DND-41 (cell line): ENCODE data around the gene CLCF1.

Source experiments
- ATAC-seq: fragments of 200-7000 bp; cut with Tn5 transposase; 3 replicates; pipeline ENCODE4 v1.9.1; 2021; ENCODE audit warnings: low read depth; ENCODE audit not compliant: insufficient read depth
- DNase-seq: peaks from one replicate; pipeline ENCODE4 v3.0.0-alpha.2; 2020
- H2AFZ ChIP-seq: 2 replicates; pipeline ENCODE4 v1.6.0; 2012; ENCODE audit warnings: low read depth, low read length
- H3K27ac ChIP-seq: 2 replicates; pipeline ENCODE4 v1.5.1; 2012; ENCODE audit warnings: low read length, inconsistent platforms
- H3K27me3 ChIP-seq: fragments of 200-600 bp; sonication (generic); 2 replicates; pipeline ENCODE4 v1.6.0; 2012; ENCODE audit warnings: low read length, mild to moderate bottlenecking, inconsistent platforms; ENCODE audit not compliant: insufficient read depth, poor library complexity
- H3K36me3 ChIP-seq: 2 replicates; pipeline ENCODE4 v1.5.1; 2012; ENCODE audit warnings: low read length, inconsistent platforms; ENCODE audit not compliant: insufficient read depth
- H3K4me1 ChIP-seq: 2 replicates; pipeline ENCODE4 v1.5.1; 2012; ENCODE audit warnings: mild to moderate bottlenecking, low read length; ENCODE audit not compliant: insufficient read depth
- H3K4me2 ChIP-seq: 2 replicates; pipeline ENCODE4 v1.6.0; 2012; ENCODE audit warnings: mild to moderate bottlenecking, moderate library complexity, low read length, inconsistent platforms; ENCODE audit not compliant: insufficient read depth
- H3K4me3 ChIP-seq, 2 experiments: fragments of 200-600 bp in 1 of 2; shearing (Covaris generic) in 1 of 2; 2 replicates each; pipeline ENCODE4 v1.5.1; 2012 to 2016; ENCODE audit warnings: inconsistent platforms in 2 of 2, low read length in 2 of 2, mild to moderate bottlenecking in 2 of 2, low read depth in 1 of 2, moderate library complexity in 1 of 2
- H3K79me2 ChIP-seq: 2 replicates; pipeline ENCODE4 v1.6.0; 2012; ENCODE audit warnings: low read length, inconsistent platforms; ENCODE audit not compliant: insufficient read depth
- H3K9ac ChIP-seq: 2 replicates; pipeline ENCODE4 v1.6.0; 2012; ENCODE audit warnings: low read depth, mild to moderate bottlenecking, inconsistent platforms, low read length, moderate library complexity
- H3K9me3 ChIP-seq: 2 replicates; pipeline ENCODE4 v1.5.1; 2012; ENCODE audit warnings: low read length, moderate library complexity, mild to moderate bottlenecking, inconsistent platforms; ENCODE audit not compliant: insufficient read depth, severe bottlenecking
- H4K20me1 ChIP-seq: 2 replicates; pipeline ENCODE4 v1.6.0; 2012; ENCODE audit warnings: low read length; ENCODE audit not compliant: insufficient read depth
- CTCF ChIP-seq: IDR thresholded peaks from 2 replicates; pipeline ENCODE4 v1.5.1; 2012; ENCODE audit warnings: borderline replicate concordance, low read length, moderate library complexity, mild to moderate bottlenecking; ENCODE audit not compliant: poor library complexity, severe bottlenecking; ENCODE audit errors: extremely low read depth
- EZH2 ChIP-seq: IDR thresholded peaks from 3 replicates; pipeline ENCODE4 v1.6.1; 2012; ENCODE audit warnings: borderline replicate concordance, low read depth, mild to moderate bottlenecking, moderate library complexity, low read length, inconsistent platforms; ENCODE audit not compliant: severe bottlenecking

CLCF1 gene

GRCh38 chr11:67391304-67392182, 18.1 kb upstream of the CLCF1 start, which contains the start of gene RAD9A:
TSS of gene RAD9A (plus strand) at chr11:67391986. CDS start at chr11:67392045, 59 bp downstream.
- ATAC-seq (peak; percentile 77), DNase-seq (peak; percentile 95)
- peaks cover 50% of the 10 kb centered on the region for H3K4me1 ChIP-seq
- H3K4me3 ChIP-seq = peak within 1 kb of the TSS; percentile 96
- H3K9me3 ChIP-seq = no peaks in the 10 kb centered on the region
- peaks cover 33% of the 10 kb centered on the region for H3K36me3 ChIP-seq
- H3K79me2 ChIP-seq = peaks cover 51% of the 10 kb centered on the region
- peak within 1 kb of the TSS; percentile 90 for H3K4me2 ChIP-seq
- H3K27me3 ChIP-seq = no peaks in the 10 kb centered on the region
- peak; percentile 1 for TF ChIP-seq CTCF
- no peak for TF ChIP-seq EZH2
- peaks cover 31% of the 10 kb centered on the region for H4K20me1 ChIP-seq
- H3K27ac ChIP-seq = peak within 1 kb of the TSS; percentile 89
- H3K9ac ChIP-seq = peak within 1 kb of the TSS; percentile 97
- peak within 1 kb of the TSS; percentile 90 for H2AFZ ChIP-seq

- Histone ChIP-seq H3K4me2 (peak overlapping the region; percentile 90), H3K9me3 (no peaks in the 10 kb centered on the region), H3K4me1 (peaks cover 44% of the 10 kb centered on the region), H3K36me3 (peaks cover 26% of the 10 kb centered on the region), H3K27ac (peak overlapping the region; percentile 89), H3K79me2 (peaks cover 45% of the 10 kb centered on the region), H4K20me1 (peaks cover 25% of the 10 kb centered on the region), H3K4me3 (peak overlapping the region; percentile 96), H3K9ac (peak overlapping the region; percentile 97), H2AFZ (peak overlapping the region; percentile 90; the same call in 1 of the 2 replicates), H3K27me3 (no peaks in the 10 kb centered on the region)
- TF ChIP-seq CTCF = no peak
- no peak for TF ChIP-seq EZH2
- DNase-seq = no peak
- no peak for ATAC-seq
Observed at GRCh38 chr11:67390947-67391303, 17.5 kb upstream of the CLCF1 start.

- no peak overlapping the region for H3K4me2 ChIP-seq
Observed at GRCh38 chr11:67389477-67389876, 16.1 kb upstream of the CLCF1 start.

More at GRCh38 chr11:67389477-67389876, 16.1 kb upstream of the CLCF1 start:
- Histone ChIP-seq H4K20me1 (peaks cover 18% of the 10 kb centered on the region), H3K9me3 (no peaks in the 10 kb centered on the region), H2AFZ (no peak overlapping the region), H3K4me3 (no peak overlapping the region), H3K27me3 (no peaks in the 10 kb centered on the region), H3K4me1 (peaks cover 38% of the 10 kb centered on the region), H3K79me2 (peaks cover 40% of the 10 kb centered on the region), H3K36me3 (peaks cover 14% of the 10 kb centered on the region), H3K27ac (no peak overlapping the region), H3K9ac (no peak overlapping the region)
- TF ChIP-seq EZH2 (no peak), CTCF (peak; percentile 70)
- DNase-seq = peak; percentile 49
- ATAC-seq = peak; percentile 32; the same call in 1 of the 3 replicates
